HG03558 (cell line): ENCODE results near the gene KCNQ1OT1.

Source experiments
- ATAC-seq: cut with Tn5 transposase; IDR thresholded peaks from one replicate; pipeline ENCODE4 v1.9.1; 2021; ENCODE audit warnings: moderate number of reproducible peaks; ENCODE audit not compliant: unreplicated experiment; ENCODE audit errors: extremely low read depth

KCNQ1OT1 gene

GRCh38 chr11:2722955-2723354 is 23.2 kb upstream of the KCNQ1OT1 start:
- ATAC-seq = no peak

GRCh38 chr11:2721210-2721916 is 21.6 kb upstream of the KCNQ1OT1 start:
- no peak for ATAC-seq

- no peak for ATAC-seq
Observed at GRCh38 chr11:2719831-2720590, 20.2 kb upstream of the KCNQ1OT1 start.

- ATAC-seq = no peak
Observed at GRCh38 chr11:2718817-2719438, 19.1 kb upstream of the KCNQ1OT1 start.

GRCh38 chr11:2717561-2718325 is 17.9 kb upstream of the KCNQ1OT1 start:
- no peak for ATAC-seq

- no peak for ATAC-seq
Observed at GRCh38 chr11:2716376-2717095, 16.7 kb upstream of the KCNQ1OT1 start.

- ATAC-seq = no peak
Observed at GRCh38 chr11:2715716-2716350, 16.0 kb upstream of the KCNQ1OT1 start.

GRCh38 chr11:2714871-2715270 is 15.1 kb upstream of the KCNQ1OT1 start:
- no peak for ATAC-seq

GRCh38 chr11:2714463-2714800 is 14.6 kb upstream of the KCNQ1OT1 start:
- ATAC-seq = no peak

GRCh38 chr11:2713661-2714462 is 14.1 kb upstream of the KCNQ1OT1 start:
- ATAC-seq = no peak

- no peak for ATAC-seq
Observed at GRCh38 chr11:2713094-2713493, 13.3 kb upstream of the KCNQ1OT1 start.

- no peak for ATAC-seq
Observed at GRCh38 chr11:2711161-2711560, 11.4 kb upstream of the KCNQ1OT1 start.

GRCh38 chr11:2709429-2709828 is 9.6 kb upstream of the KCNQ1OT1 start:
- ATAC-seq = no peak

- ATAC-seq = no peak
Observed at GRCh38 chr11:2708757-2709281, 9.0 kb upstream of the KCNQ1OT1 start.

- ATAC-seq = no peak
Observed at GRCh38 chr11:2708151-2708581, 8.4 kb upstream of the KCNQ1OT1 start.

- ATAC-seq = no peak
Observed at GRCh38 chr11:2707736-2708135, 7.9 kb upstream of the KCNQ1OT1 start.

GRCh38 chr11:2706321-2706720 is 6.5 kb upstream of the KCNQ1OT1 start:
- ATAC-seq = no peak

- no peak for ATAC-seq
Observed at GRCh38 chr11:2704896-2705606, 5.3 kb upstream of the KCNQ1OT1 start.
